ELF-1 (cell line): Measurements from ENCODE around the gene ZNF664.
"Not testable (repeated sequence)": the region's sequence is repeated elsewhere in the genome, so short reads cannot be mapped to it uniquely, and the experiment has no call there.

Source experiments
- DNase-seq: peaks from one replicate; pipeline ENCODE4 v3.0.0-alpha.2; 2016; ENCODE audit warnings: low read depth, low spot score

Gene ZNF664

DNA sequence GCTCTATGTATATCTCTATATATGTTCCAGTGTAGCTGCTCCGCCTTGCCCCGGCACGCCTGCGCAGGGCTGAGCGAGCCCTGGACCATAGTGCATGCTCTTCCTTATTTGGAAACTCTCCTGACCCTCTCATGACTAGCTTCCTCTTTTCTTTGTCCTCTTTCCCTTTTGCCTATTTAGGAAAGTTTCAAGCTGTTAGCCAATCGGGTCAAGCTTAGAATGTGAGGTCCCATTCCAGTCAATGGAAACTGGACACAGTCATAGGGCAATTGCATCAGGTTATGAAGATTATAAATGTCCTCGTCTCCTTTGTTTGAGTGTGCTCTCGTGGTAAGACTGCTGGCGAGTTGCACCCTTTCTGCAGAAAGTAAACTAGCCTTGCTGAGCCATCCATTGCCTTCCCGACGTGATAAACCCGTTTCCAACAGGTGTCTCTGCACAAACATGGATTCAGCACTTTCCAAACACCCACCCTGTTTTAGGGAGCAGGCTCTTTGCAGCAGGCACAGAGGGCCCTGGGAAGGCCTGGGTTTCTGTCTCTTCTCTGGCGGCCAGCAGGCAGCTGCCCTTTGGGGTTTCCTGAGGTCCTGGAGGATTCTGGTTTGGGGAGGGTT lies 31.3 kb upstream of the ZNF664 start:
- DNase-seq = no peak

DNA sequence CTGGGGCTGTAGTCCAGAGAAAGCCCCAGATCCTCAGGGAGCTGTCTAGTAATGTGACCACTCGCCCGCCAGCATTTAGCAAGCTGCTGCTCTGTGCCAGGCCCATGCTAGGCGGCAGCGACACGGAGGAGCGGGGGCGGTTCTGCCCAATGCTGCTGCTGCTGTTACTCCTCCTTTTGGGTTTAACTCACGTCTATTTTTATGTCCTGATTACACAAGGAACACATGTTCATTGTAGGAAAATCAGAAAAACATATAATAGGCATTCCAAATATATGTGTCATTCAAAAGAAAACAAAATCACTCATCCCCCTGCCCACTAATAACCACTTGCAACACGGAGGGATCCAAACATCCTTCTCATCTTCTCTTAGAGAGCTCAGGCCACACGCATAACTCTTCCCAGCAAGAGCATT lies 30.8 kb upstream of the ZNF664 start:
- DNase-seq = no peak

DNA sequence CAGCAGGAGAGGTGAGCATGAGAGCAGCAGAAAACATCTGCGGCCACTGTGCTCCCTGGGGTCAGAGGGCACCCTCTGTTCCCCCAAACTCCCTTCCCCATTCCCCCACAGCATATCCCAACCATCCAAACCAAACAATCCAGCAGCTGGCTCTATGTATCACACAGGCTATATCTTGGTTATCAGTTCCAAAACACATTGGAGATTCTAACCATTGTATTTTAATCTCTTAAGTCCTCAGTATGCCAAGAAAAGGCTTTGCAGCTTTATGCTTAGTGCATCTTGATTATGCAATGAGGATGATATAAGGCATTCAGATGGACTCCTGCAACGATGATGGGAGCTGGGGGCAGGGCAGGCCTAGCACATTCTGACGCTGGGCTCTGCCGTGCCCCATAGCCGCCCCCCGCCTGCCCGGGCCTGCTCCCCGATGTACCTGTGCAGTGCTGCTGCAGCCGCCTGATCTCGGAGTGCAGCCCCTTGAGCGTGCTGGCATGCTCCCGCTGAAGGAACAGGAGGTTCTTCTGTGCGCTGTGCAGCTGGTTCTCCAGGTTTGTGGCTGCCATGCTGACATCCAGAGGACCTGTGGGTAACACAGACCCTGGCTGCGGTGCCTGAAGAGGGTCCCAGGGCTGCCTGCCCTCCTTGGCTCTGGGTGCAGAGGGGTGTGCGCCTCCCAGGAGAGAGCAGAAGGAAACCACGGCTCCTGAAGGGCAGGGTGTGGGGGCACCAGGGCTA lies 29.9 kb upstream of the ZNF664 start:
- no peak for DNase-seq

DNA sequence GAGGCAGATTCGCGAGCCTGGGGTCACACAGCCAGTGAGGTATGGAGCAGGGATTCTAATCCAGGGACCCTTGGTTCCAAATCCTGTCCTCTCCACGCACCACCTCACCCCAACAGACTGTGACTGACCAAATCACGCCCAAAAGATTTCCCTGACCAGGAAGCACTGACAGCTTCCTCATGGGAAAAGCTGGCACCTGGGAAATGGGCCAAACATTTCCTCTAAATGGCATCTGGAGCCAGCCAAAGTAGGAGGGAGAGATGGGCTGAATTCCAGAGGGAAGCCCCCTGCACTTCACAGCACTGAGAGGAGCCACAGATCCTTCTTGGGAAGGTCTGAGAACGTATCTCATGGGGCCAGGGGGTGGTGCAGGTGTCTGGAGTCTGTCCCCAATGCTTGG lies 29.2 kb upstream of the ZNF664 start:
- no peak for DNase-seq

DNA sequence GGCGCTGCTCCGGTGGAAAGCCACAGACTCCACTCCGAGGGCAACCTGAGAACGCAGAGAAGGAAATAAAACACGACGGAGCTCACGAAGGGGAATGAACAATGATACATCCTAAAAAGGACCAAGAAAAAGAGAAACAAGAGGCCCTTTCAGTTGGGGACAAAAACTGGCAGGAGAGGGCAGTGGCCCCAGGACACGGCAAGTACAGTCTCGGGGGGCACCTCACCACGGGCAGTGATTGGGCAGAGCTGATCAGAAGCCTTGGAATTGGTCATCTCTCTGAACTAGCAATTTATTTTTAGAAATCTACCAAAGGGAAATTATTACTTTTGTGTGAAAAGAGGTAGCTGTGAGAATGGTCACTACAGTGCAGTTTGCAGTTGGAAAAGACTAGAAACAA lies 28.3 kb upstream of the ZNF664 start:
- no peak for DNase-seq

DNA sequence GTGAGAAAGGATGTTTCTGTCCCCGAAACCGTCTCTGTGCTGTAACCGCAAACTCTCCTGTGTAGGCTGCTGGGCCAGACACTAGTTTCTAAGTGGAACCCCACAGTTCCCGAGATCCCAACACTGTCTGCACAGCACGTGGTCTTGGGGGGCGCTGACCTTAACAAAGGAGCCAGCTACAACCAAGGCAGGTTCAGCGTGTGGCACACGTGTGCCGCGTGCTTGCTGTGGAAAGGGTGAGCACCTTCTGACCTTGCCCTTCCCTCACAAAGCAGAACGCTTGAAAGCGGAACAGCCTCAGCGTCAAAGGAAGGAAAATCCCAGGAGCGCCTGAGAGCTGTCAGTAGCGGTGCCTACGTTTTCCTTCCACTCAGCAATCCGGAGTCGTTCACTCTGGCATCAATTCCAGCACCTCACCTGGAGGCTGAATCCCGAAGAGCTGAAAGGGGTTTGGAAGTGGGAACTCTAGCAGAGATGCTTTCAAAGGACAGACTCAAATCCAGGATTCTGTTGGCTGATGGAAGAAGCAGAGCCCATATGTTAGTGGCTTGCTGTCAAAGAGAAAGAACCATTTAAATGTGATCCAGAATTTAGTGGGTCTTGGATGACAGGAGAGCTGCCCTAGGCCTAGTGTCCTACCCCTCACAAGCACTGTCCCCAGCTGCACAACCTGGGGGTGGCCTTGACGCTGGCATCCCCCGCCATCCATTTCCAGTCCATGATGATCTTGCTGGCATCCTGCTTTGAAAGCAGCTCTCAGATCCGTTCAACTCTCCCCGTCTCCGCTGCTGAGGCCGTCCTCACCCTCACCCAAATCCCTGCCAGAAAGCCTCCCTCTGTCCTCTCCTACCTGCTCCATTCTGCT lies 27.5 kb upstream of the ZNF664 start:
- no peak for DNase-seq

DNA sequence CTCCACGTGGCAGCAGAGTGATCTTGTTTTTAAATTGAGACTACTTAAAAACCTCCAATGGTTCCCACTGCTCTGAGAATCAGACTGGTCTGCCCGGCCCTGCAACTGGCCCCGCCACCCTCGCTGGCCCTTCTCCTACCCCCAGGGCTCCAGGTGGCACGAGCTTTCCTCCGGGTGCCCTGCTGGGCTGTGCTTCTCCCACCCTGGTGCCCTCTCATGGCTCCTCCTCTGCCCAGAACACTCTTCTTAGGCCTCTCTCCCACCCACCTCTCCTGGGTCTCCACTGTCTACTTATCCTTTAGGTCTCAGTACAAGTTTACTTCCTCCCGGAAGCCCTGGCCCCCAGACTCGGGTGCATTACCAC lies 26.9 kb upstream of the ZNF664 start:
- no peak for DNase-seq

DNA sequence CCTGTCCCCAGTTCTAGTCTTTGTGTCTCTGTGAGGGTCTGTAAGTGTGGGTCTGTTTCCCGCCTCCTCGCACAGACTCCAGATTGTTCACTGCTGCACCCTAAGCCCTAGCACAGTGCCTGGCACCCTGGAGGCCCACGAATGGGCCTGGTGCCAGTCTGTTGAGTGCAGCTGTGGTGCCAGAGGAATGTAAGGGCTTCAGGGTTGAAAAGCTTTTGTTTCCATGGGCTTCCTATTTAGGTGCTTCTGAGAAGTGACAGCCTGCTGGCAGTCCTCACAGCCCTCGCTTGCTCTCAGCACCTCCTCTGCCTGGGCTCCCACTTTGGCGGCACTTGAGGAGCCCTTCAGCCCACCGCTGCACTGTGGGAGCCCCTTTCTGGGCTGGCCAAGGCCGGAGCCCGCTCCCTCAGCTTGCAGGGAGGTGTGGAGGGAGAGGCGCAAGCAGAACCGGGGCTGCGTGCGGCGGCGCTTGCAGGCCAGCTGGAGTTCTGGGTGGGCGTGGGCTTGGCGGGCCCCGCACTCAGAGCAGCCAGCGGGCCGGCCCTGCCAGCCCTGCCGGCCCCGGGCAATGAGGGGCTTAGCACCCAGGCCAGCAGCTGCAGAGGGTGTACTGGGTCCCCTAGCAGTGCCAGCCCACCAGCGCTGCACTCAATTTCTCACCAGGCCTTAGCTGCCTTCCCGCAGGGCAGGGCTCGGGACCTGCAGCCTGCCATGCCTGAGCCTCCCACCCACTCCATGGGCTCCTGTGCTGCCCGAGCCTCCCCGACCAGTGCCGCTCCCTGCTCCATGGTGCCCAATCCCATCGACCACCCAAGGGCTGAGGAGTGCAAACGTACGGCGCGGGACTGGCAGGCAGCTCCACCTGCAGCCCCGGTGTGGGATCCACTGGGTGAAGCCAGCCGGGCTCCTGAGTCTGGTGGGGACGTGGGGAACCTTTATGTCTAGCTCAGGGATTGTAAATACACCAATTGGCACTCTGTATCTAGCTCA lies 26.2 kb upstream of the ZNF664 start:
- not testable (repeated sequence) for DNase-seq

DNA sequence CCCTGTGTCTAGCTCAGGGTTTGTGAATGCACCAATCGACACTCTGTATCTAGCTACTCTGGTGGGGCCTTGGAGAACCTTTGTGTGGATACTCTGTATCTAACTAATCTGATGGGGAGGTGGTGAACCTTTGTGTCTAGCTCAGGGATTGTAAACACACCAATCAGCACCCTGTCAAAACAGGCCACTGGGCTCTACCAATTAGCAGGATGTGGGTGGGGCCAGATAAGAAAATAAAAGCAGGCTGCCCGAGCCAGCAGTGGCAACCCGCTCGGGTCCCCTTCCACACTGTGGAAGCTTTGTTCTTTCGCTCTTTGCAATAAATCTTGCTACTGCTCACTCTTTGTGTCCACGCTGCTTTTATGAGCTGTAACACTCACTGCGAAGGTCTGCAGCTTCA lies 25.5 kb upstream of the ZNF664 start:
- not testable (repeated sequence) for DNase-seq

DNA sequence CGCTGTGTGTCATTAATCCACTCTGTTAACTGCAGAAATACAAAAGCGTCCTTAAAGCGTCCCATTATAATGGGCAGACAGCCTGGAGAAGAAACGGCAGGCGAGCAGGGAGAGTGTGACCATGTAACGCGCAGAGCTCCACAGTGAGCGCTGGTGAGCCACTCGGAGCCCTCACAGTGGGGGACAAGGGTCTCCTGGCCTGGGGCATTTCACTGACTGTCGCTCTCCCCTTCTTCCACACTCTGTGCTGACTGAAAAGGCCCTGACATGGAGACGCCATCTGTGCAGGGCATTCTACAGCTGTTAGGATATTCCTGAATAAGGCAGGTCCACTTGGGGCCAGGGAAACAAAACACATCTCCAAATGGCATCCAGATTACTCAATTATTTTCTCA lies 24.6 kb upstream of the ZNF664 start:
- peak; percentile 35 for DNase-seq

DNA sequence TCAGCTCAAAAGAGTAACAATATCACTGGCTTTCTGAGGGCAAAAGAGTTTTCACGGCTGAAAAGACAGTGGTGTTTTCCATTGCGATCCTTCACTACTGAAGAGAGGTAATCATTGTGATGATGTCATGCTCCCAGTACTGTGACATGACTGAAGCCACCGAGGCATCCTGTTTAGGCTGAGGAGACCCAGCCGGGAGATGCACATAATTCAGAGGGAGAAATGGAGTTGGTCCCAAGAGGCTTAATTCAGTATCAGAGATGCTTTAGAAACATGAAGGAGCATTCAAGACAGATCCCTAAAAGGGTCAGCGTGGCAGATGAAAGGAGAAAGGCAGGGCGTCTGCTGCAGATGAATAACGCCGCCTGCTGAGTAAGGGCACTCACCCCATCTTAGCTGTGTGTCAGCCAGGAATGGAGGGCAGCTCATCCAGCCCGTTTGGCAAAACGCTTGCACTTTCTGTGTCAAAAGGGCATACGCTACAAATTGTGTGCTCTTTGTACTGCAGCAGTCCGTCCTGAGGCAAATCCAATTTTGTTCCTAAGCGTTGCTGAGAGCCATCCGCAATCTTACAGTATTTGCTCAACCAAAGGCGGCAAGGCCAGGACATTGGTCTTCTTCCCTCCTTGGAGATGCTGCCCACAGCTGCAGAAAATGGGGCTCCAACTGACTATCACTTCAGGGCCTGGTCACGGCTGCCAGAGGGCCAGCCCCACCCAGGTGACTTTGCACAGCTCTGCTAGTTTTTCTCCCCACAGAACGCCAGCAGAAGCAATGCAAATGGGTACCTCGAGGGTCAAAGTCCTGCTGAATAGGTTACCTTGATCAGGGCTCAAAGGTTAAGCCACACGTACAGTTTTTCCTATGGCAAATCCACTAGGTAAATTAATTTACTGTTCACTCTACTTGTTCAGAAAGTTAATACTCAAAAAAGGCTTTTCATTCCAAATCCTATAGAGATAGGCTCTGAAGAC lies 23.9 kb upstream of the ZNF664 start:
- DNase-seq = no peak

DNA sequence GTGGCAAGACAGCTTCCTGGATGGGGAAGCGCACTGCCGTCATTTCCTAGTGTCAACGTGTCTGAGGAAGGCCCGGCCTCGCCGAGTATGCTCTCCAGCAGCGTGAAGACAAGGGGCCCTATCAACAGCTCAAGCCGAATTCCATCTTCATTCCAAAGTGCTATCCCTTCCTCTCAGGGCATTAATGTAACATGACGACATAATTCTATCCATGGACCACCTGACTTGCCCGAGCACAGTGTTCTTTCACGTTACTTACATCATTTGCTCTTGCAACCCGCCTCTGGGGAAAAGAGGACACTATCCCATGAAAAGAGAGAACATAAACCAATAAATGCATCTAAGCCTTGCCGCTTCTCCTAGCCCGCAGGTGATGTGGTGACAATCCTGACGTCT lies 23.2 kb upstream of the ZNF664 start:
- no peak for DNase-seq

DNA sequence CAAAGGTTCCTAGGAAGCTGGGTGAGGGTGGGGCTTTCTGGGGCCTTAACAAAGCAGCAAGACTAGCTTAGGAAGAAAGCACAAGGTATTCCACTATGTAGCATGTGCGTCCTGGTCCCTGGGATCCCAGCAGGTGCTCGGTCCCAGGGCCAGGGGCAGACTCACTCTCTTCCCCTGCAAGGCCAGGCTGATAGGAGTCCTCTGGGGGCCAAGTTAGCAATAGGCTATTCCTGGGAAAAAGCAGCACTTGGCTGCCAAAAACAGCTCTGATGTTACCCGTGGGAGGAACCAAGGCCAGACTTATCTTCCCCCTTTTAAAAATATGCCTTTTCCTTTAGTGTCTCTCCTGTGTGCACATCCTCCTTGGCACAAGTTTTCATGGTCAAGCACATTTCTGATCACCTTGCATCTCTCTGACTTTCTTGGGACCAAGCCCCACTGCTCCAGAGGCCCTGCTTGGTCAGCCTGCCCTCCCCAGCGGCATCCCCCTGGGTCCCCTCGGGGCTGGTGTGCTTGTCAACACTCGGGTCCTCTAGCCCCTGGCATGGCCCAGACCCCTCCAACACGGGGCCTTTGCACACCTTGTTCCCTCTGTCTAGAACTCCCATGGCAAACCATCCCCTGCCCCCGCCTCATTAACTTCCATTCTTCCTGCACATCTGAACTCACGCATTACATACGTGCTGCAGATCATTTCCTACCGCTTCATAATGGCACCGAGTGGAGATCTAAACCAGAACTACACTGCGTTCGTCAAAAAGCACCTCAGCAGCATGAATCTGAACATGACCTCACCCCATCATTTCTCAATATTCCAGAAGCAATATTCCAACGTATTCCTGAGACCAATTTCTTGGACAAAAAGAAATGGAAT lies 22.3 kb upstream of the ZNF664 start:
- DNase-seq = no peak

DNA sequence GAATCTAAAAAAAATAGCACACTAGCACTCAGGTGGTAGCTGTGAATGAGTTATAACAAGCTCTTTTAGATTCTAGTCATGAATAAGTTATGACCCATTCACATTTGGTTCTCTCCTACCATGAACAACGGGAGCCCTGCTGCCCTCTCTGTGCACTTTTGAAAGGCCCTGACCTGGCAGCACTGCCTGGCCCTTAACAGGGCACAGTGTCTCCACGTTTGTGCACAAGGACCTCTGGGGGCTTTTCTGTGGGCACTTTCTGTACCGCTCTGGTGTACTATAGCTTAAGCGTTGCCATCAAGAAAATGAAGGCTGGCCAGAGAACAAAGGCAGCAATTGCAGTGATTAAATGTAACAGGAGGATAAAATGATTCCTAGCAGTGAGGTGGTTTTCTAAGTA lies 21.5 kb upstream of the ZNF664 start:
- no peak for DNase-seq

DNA sequence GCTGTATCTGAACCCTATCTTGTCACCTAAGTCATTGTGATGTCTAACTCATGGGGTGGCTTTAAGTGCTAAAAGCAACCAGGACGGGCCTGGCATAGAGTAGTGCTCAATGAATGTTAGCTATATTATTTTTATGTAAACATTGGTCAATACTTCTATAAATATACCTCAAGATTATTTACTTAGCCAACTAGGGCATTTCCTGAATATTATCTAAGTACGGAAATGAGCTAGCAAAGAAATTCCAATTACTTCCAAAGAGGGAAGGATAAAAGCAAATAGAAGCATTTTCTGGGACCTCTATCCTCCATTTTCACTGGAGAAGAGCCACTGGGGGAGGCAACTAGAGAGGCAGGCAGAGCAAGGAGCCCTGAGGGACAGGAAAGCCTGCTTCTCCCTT lies 21.0 kb upstream of the ZNF664 start:
- no peak for DNase-seq

DNA sequence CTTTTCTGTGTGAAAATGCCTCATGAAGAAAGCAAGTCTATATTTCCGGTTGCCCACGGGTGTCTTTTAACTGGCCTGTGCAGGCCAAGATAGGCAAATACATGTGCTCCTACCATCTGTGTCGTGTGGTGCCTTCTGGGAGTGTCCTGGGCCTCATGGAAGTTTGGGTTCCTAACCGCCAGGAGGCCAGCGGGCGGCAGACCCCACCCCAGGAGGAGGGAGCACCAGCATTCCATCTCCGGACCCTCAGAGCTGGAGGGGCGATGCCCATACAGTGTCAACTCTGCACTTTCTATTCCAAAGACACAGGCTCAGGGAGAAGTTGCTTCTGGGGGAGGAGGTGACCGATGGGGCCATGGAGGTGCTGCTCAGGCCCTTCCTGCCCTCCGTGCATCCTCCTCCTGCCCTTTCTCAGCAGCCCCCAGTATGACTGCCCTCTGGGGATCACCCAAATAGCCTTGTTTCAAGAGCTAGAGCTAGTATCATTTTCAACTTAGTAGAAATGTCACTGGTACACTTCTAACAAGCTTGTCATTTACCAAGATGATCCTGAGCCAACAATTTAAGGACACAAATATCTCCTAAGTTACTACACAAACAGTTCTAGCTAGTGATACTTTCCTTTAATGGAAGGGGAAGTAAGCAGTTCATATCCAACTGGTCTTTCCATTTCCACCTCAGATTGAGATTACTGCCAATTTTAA lies 18.2 kb upstream of the ZNF664 start:
- DNase-seq = no peak

DNA sequence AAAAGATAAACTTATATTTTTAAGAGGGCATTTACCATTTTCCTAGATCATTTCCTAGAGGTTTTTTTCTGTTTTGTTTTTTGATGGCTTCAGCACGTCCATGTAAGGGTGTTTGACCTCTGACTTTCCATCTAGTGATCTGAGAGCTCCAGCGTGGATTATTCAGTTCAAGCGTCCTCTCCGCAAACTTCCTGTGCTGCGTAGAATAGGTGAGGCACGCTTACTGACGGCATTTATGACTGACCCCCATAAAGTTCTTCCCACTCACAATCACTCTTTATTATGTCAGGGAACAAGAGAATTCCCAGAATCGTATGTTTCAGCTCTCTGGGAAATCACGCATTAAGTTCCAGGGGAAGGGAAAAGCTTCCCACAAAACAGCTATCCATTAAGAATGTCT lies 16.8 kb upstream of the ZNF664 start:
- no peak for DNase-seq

DNA sequence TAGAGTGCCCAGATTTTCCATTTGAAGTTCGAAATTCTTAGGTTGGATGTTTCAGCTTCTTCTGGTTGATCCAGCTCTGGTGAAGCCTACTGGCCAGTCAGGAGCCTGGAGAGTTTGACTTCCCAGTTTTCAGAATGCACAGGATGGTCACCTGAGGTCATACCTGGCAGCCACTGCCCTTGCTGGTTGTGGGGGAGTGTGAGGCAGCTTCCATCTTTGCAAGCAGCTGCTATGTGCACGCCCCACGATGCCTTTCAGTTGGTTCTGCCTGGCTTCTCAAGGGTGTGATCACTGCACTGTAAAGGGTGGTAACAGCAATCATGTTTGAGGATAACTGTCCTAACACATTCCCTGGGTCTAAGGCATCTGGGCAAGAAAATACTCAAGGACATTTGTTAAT lies 15.8 kb upstream of the ZNF664 start:
- DNase-seq = no peak

DNA sequence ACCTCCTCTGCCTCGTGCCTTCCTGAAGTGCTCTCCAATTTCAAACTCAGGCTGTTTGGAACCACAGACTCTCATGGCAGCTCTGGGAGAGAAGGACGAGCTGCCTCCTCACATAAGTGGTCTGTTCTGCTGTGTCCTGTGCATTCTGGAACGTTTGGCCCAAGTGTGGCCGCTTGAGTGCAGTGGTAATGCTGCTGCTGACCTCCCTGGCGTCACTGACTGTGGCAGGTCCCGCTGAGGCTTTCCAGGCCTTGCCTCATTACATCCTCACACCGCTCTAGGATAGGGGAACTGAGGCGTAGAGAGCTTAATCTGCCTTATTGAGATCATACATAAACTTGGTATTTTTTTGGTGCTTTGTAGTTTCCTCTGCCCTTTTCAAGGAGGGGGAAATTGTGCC lies 14.6 kb upstream of the ZNF664 start:
- peak; percentile 23 for DNase-seq
